NCI-H1092 (cell line): ENCODE data around the gene RAB9A.

ENCODE experiments used
- DNase-seq: peaks from one replicate; lab custom pipeline; 2025; lab: John Stamatoyannopoulos, UW

Gene RAB9A

DNA sequence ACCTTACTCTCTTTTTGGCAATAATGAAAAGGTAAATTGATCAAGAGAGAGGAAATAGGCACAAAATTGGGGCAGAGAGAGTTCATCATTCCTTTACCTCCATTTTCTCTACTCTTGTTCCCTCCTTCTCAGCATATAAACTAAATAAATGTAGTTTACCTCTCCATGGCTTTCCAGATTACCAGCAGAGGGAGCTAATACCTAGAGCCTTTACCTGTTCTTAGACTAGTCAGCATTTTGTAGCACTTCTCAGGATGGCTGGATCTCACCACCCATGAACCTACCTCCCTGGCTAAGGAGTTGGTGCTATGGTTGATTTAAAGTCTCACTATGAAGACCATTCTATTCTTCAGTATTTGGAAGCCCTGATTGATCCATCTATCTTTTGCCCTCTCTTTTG is 61.3 kb downstream of the RAB9A start:
- DNase-seq: peak; percentile 9

DNA sequence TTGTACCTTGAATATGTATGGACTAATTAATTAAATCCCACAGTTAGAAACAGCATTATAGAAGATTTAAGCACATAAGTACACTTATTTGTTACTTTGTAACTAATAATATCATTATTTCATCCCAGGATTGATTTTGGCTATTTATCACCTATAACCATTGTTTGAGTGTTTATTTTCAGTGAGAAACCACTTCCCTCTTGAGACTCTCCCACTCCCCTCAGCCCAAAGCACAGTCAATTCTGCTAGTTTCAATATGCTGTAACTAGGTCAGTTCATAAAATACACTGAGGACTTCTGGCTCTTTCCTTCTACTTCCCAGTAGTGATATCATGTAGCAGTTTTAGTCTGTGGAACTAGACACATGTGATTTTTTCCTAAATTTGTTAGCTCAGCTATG is 61.9 kb downstream of the RAB9A start:
- DNase-seq: no peak

DNA sequence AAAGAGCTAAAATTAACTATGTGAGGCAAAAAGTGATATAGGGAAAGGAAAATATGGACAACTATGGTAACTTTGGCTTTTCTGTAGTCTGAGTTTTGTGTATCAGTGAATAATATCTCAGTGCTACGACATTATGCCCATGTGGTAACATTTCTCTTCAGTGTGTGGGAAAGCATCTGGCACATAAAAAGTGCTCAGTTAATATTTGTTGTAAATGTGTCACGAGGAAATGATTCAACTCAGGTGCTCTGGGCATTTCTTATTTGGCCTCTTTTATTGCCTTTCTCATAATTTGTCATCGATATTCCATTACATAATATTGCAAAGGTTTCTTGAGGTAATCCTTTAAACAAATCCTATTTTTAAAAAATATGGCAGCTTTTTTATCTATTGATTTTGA is 63.2 kb downstream of the RAB9A start:
- DNase-seq: no peak

DNA sequence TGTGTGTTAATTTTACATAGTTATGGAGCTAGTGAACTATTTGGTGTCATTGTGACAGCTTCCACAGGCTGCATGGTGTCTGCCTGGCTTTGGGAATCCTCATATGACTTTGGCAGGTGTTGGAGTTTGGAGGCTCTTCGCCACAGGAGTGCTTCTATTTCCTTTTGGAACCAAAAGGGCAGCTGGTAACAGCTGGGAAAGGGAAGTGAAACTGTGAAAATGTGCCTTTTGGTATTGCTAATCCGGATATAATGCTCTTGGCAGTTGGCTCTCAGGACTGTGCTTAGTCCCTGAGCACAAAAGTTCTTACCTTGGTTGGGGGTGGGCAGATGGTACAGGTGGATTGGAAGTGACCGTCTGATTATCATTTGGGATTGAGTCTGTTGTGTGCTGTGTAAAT is 63.7 kb downstream of the RAB9A start:
- DNase-seq: no peak

DNA sequence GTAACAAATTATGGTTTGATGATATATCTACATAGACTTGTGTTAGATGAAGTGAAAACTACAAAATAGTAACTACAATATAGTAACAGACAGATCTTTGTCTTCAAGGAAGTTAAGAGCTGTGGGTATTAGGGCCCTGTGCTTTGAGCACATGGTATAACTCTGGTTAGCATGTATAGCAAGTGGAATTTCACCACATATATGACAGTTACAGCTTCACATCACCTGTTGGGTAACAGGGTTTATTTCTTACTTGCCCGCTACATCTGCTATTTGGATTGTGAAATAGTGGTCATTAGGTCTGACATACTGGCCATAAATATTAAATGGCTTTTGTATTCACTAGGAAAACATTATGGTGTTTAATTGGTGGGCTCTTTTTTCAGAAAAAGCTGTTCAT is 65.8 kb downstream of the RAB9A start:
- DNase-seq: no peak

DNA sequence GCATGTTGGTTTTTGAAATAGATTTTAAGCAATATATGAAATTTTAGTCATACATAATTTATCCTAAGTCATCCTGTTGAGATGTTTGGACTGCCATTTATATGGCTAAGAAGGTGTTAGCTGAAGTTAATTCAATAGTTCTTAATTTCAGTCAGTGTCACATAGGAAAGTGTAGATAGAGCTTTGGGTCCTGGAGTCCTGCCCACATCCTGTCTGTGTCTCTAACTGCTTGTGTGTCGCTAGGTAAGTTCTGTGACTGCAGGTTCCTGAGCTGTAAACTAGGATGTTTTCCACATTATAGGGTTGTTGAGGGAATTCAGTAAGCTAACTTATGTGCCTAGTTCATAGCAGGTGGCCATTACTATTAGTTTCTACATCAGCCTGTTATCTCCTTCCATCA is 66.3 kb downstream of the RAB9A start:
- DNase-seq: no peak

DNA sequence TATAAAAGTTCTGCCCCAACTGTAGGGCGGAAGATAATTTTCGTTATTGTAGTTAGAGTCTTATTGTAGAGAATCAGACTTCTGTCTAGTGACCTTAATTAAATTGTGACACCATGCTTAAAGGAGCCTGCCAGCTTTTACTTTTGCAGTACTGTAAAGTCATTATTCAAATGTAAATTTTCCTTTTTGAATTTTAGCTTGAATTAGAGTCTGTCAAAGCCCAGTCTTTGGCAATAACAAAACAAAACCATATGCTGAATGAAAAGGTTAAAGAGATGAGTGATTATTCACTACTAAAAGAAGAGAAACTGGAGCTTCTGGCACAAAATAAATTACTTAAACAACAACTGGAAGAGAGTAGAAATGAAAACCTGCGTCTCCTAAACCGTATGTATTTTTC is 67.5 kb downstream of the RAB9A start:
- no peak for DNase-seq

DNA sequence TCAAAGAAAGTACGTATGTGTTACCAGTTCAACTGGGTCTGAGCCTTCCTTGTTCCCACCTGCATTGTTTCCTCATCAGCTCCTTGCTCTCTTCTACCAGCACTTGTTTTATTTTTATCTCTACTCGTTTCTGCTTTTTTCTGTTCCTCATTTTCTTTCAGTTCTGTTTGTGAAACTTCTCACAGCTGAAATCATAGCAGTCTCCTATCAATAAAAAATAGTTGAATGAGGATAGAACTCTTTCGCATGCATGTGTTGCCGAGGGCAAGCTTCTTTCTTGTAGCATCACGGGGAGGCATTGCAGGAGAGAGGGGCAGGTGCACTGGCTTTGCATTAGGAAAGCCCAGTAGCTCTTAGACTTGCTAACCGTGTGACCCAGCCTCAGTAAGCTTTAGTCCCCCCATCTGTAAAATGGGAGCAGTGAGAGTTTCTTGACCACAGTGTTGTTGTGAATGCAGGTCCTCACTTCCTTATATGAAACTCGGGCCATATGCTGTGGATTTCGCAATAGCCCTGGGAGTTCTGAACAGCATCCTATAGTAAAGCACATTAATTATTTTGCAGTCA is 70.3 kb downstream of the RAB9A start:
- no peak for DNase-seq
